Transverse colon (tissue), 4 donors: ENCODE data around the gene MANSC4.

Experiments used
- CTCF ChIP-seq, 5 experiments: fragments of 200-600 bp in 3 of 5; fragments of 450-650 bp in 2 of 5; sonication (generic) in 3 of 5; IDR thresholded peaks; 1 replicate in 2 of 5; 2 replicates in 3 of 5; pipeline ENCODE4 v1.5.1; 2016 to 2017; ENCODE audit warnings: antibody characterized with exemption in 5 of 5, inconsistent platforms in 3 of 5, mild to moderate bottlenecking in 2 of 5, moderate library complexity in 1 of 5
- POLR2AphosphoS5 ChIP-seq, 3 donors: sonication (generic); formaldehyde crosslinking; IDR thresholded peaks; one replicate each; pipeline ENCODE4 v1.6.1; 2016; ENCODE audit warnings: antibody characterized with exemption in 3 of 3

DNA sequence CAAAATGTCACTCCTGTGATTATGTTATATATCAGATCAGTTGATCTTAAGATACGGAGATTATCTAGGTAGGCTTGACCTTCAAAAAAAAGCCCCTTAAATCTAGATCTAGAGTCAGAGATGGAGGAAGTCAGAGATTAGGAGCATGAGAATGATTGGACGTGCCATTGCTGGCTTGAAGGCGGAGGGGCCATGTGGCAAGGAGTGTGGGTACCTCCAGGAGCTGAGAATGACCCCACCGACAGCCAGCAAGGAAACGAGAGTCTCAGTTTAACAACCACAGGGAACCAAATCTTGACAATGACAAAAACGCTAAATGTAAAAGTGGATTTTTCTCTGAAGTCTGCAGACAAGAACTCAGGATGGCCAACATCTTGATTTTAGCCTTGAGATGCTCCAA is 32.5 kb upstream of the MANSC4 start:
- TF ChIP-seq CTCF (IDR thresholded peaks at IDR 0.05) (no peak), POLR2AphosphoS5 (IDR thresholded peaks at IDR 0.05) (no peak)
